ENCODE results near the gene ANAPC16.
"Not testable (repeated sequence)": the region's sequence is repeated elsewhere in the genome, so short reads cannot be mapped to it uniquely, and the experiment has no call there.

Gene ANAPC16

GRCh38 chr10:72221278-72221677 is 5.5 kb downstream of the ANAPC16 start:
- no peak for DNase-seq (ENCODE audit: low read depth)
- H3K4me3 ChIP-seq (ENCODE audit: low read depth, low read length): no peak overlapping the region
- TF ChIP-seq, protein P1, sequence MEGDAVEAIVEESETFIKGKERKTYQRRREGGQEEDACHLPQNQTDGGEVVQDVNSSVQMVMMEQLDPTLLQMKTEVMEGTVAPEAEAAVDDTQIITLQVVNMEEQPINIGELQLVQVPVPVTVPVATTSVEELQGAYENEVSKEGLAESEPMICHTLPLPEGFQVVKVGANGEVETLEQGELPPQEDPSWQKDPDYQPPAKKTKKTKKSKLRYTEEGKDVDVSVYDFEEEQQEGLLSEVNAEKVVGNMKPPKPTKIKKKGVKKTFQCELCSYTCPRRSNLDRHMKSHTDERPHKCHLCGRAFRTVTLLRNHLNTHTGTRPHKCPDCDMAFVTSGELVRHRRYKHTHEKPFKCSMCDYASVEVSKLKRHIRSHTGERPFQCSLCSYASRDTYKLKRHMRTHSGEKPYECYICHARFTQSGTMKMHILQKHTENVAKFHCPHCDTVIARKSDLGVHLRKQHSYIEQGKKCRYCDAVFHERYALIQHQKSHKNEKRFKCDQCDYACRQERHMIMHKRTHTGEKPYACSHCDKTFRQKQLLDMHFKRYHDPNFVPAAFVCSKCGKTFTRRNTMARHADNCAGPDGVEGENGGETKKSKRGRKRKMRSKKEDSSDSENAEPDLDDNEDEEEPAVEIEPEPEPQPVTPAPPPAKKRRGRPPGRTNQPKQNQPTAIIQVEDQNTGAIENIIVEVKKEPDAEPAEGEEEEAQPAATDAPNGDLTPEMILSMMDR (IDR thresholded peaks at IDR 0.05; ENCODE audit: insufficient read depth, low read depth, low read length, missing control alignments): no peak

- peak; percentile 42 for DNase-seq (ENCODE audit: low read depth)
- TF ChIP-seq, protein P1 (IDR thresholded peaks at IDR 0.05; ENCODE audit: insufficient read depth, low read depth, low read length, missing control alignments): no peak
- no peak overlapping the region for H3K4me3 ChIP-seq (ENCODE audit: low read depth, low read length)
Measured at GRCh38 chr10:72223743-72224101, 7.9 kb downstream of the ANAPC16 start.

GRCh38 chr10:72224191-72224590 is 8.4 kb downstream of the ANAPC16 start:
- not testable (repeated sequence) for DNase-seq (ENCODE audit: low read depth); H3K4me3 ChIP-seq (ENCODE audit: low read depth, low read length)

GRCh38 chr10:72226418-72227027 is 10.7 kb downstream of the ANAPC16 start:
- no peak for DNase-seq (ENCODE audit: low read depth)
- TF ChIP-seq, protein P1 (IDR thresholded peaks at IDR 0.05; ENCODE audit: insufficient read depth, low read depth, low read length, missing control alignments): no peak
- no peak overlapping the region for H3K4me3 ChIP-seq (ENCODE audit: low read depth, low read length)

DNA sequence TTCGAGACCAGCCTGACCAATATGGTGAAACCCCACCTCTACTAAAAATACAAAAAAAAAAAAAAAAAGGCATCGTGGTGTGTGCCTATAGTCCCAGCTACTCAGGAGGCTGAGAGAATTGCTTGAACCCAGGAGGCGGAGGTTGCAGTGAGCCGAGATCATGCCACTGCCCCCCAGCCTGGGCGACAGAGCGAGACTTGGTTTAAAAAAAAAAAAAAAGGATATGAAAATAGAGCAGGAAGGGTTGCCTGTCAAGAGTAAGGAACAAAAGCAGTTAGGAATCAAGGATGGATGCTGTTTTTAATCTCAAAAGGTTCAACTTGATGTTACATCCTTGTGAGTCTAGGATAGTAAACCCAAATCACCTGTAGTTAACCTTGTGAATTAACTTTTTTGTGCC is 12.0 kb downstream of the ANAPC16 start:
- TF ChIP-seq, protein P1 (IDR thresholded peaks at IDR 0.05; ENCODE audit: insufficient read depth, low read depth, low read length, missing control alignments): no peak
- no peak overlapping the region for H3K4me3 ChIP-seq (ENCODE audit: low read depth, low read length)
- DNase-seq (ENCODE audit: low read depth): no peak

GRCh38 chr10:72228318-72228751 is 12.5 kb downstream of the ANAPC16 start:
- DNase-seq (ENCODE audit: low read depth): no peak
- no peak overlapping the region for H3K4me3 ChIP-seq (ENCODE audit: low read depth, low read length)
- TF ChIP-seq, protein P1 (IDR thresholded peaks at IDR 0.05; ENCODE audit: insufficient read depth, low read depth, low read length, missing control alignments): no peak

DNA sequence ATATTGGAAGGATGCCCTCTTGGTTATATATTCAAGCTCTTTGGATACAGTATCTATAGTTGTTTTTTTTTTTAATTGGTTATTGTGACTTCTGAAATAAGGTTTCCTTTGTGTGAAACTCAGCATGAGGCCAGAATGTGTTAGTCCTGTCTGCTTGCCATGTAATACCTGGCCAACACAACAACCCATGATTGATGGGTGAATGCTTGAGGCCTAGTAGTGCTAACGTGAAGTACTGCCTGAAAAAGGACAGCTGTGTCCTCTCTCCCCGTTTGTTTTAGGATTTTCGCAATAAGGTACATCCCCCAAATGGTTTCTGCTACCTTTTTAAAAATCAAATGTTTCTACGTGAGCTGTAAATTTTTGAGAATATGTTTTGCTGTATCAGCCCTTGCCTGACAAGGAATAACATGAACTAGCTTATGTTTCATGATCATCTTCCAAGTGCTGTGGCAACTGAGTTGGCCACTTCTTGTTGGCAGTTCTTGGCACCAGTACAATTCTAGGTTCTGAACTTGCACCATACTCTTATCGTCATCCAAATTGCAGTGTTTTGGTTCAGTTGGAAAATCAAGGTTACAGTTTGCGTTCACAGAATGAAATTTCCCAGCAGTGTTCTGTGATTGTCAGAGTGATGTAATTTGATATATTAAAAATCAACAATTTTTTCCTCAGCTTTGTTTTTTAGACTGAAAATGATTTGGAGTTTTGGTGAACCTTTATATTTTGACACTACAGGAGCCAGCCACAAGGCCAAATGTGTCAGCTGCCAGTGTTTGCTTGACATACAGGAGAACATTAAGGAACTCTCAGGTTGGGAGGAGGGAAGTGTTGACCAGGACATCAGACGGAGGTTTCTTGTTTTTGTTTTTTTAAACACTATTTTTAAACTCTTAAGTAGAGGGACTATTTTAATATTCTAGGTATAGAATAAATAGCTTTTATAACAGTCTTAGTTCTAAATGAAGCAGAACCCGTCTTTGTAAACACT is 13.7 kb downstream of the ANAPC16 start:
- DNase-seq (ENCODE audit: low read depth): no peak
- TF ChIP-seq, protein P1 (IDR thresholded peaks at IDR 0.05; ENCODE audit: insufficient read depth, low read depth, low read length, missing control alignments): no peak
- no peak overlapping the region for H3K4me3 ChIP-seq (ENCODE audit: low read depth, low read length)

All from GM12865 (cell line).